Measurements from ENCODE around the gene URAD. TPM values are rescaled to one million over a fixed set of nuclear protein-coding genes. Genes with fewer than 3 reads are reported as not detected.

The URAD gene
- total RNA-seq, 4 donors from 2014 or later, result not detected

DNA sequence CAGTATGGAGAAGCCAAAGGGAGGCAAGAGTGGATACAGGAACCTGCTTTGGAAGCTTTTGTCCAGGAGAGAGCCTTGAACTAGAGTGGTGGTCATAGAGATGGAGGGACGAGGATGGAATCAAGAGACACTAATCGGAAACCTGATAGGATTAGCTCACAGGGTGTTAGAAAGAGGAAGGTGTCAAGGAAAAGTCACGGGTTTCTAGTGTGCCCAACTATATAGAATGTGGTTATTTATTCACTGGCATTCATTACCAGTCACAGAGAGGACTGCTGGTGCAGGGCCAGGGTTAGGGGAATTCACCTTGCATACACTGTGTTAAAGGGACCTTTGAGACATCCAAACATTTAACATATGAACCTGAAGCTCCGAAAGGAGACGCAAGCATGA, 43.4 kb upstream of the URAD start:
- 79% methylated on average over 5 of the region's 5 CpGs for WGBS
- Histone ChIP-seq H3K27ac (replicated peaks in 1 of 4) (no peak overlapping the region), H3K4me1 (no peaks in the 10 kb centered on the region), H3K9me3 (no peaks in the 10 kb centered on the region), H3K27me3 (peaks cover 0 to 4% (median 0%) of the 10 kb centered on the region in 4 donors), H3K36me3 (no peaks in the 10 kb centered on the region), H3K4me3 (no peak overlapping the region)
- TF ChIP-seq POLR2A (IDR thresholded peaks at IDR 0.05; ENCODE audit: low read depth), result no peak
- DNase-seq (ENCODE audit: extremely low spot score), result no peak
- intact Hi-C loops (cut with DNase I), result no loop called here

DNA sequence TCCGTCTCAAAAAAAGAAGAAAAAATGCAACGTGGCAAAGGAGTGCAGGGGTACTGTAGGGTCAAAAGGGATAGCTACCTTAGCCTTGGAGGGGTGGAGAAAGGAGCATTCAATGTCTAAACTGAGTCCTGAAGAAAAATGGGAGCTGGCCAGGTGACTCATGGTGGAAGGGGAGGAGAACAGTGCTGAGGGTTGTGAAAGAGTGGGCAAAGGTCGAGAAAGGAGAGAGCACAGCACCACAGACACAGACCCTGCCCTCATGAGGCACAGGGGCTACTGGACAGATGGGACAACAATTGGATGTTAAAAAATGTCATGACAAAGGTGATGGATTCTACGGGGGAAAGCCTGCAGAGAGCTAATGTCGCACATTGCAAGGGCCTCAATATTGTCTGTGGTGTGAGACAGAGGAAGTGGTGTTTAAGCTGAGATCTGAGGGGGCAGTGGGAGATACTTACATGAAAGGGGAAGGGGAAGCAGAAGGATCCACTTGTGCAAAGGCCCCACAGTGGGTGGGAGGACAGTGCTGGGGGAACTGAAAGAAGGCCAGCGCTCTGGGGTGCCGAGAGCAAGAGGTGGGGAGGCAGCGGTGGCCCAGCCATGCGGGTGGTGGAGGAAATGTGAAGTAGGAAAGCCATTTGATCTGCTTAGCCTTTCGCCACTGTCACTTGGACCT, 42.9 kb upstream of the URAD start:
- TF ChIP-seq POLR2AphosphoS5 (IDR thresholded peaks at IDR 0.05) (no peak), EP300 (IDR thresholded peaks at IDR 0.05) (no peak), POLR2A (IDR thresholded peaks at IDR 0.05; ENCODE audit: low read depth) (no peak)
- TF ChIP-seq, protein P1, sequence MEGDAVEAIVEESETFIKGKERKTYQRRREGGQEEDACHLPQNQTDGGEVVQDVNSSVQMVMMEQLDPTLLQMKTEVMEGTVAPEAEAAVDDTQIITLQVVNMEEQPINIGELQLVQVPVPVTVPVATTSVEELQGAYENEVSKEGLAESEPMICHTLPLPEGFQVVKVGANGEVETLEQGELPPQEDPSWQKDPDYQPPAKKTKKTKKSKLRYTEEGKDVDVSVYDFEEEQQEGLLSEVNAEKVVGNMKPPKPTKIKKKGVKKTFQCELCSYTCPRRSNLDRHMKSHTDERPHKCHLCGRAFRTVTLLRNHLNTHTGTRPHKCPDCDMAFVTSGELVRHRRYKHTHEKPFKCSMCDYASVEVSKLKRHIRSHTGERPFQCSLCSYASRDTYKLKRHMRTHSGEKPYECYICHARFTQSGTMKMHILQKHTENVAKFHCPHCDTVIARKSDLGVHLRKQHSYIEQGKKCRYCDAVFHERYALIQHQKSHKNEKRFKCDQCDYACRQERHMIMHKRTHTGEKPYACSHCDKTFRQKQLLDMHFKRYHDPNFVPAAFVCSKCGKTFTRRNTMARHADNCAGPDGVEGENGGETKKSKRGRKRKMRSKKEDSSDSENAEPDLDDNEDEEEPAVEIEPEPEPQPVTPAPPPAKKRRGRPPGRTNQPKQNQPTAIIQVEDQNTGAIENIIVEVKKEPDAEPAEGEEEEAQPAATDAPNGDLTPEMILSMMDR (IDR thresholded peaks at IDR 0.05), result no peak
- DNase-seq (ENCODE audit: extremely low spot score), result no peak

DNA sequence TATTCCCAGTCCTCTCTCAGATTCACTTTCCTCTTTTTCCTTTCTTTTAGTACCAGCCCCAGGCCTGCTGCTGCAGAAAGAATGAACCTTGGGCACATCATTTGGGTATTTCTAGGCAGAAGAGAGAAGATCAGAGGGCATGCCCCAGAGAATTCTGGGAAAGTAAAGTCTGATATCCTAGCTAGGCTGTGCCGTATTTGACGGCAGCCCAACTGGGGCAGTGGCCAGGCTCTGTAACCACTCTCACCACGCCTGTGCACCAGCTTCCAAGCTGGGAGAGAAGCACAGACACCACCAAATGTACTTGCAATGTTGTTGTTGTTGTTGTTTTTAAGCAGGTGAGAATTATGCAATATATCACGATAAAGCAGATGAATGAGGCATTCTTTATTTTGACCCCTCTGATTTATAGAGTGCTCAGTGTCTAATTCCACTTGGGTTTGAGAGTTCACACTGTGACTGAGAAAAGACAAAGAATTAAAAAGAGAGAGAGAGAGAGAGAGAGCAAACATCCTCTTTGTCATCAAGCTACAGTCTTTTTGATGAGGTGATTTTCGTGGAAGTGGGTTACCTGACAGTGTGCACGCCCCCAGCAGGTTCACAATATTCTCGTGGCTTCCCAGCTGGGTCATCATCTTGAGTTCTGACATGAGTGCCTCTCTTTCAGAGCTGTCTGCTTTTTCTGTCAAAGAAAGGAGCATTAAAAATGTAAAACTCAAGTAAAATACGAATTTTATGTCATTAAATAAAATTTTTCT, 39.3 kb upstream of the URAD start:
- intact Hi-C loops (cut with DNase I), result no loop called here
- TF ChIP-seq, protein P1 (IDR thresholded peaks at IDR 0.05), result no peak
- TF ChIP-seq POLR2A (IDR thresholded peaks at IDR 0.05; ENCODE audit: low read depth), result no peak
- TF ChIP-seq EP300 (IDR thresholded peaks at IDR 0.05), result no peak
- TF ChIP-seq POLR2AphosphoS5 (IDR thresholded peaks at IDR 0.05), result no peak
- Histone ChIP-seq H3K27me3 (peaks cover 0 to 8% (median 0%) of the 10 kb centered on the region in 4 donors), H3K36me3 (no peaks in the 10 kb centered on the region), H3K4me3 (no peak overlapping the region), H3K4me1 (no peaks in the 10 kb centered on the region), H3K27ac (replicated peaks in 1 of 4) (no peak overlapping the region), H3K9me3 (no peaks in the 10 kb centered on the region)
- no peak for DNase-seq (ENCODE audit: extremely low spot score)
- WGBS, result 75% methylated on average over 8 of the region's 8 CpGs

More for the DNA sequence above, 42.9 kb upstream of the URAD start:
- H3K4me1 ChIP-seq, result no peaks in the 10 kb centered on the region
- no peaks in the 10 kb centered on the region for H3K9me3 ChIP-seq
- no peak overlapping the region for H3K27ac ChIP-seq (replicated peaks in 1 of 4)
- H3K4me3 ChIP-seq, result no peak overlapping the region
- intact Hi-C loops (cut with DNase I), result no loop called here
- H3K36me3 ChIP-seq, result no peaks in the 10 kb centered on the region
- peaks cover 0 to 4% (median 0%) of the 10 kb centered on the region in 4 donors for H3K27me3 ChIP-seq
- WGBS, result 76% methylated on average over 10 of the region's 10 CpGs

DNA sequence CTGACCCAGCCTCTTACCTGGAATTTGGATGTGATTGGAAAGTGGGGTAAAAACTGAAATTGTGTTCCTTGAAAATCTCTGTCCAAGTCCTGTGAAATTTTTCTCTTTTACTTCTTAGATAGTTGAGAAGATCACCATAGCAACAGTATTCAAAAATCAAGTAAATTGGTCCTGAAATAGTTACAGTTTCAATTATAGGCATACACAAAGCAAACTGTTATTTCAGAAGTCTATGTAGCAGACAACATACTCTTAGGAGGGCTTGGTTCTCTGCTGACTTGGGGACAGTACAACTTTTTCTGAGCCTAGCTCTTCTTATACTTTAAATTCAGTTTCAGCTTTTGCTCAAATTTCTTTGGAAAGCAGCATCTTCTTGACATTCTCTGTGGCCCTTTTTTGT, 38.6 kb upstream of the URAD start:
- no peak overlapping the region for H3K4me3 ChIP-seq
- no peak for DNase-seq (ENCODE audit: extremely low spot score)
- intact Hi-C loops (cut with DNase I), result no loop called here
- TF ChIP-seq, protein P1 (IDR thresholded peaks at IDR 0.05), result no peak
- TF ChIP-seq POLR2A (IDR thresholded peaks at IDR 0.05; ENCODE audit: low read depth) (no peak), EP300 (IDR thresholded peaks at IDR 0.05) (no peak), POLR2AphosphoS5 (IDR thresholded peaks at IDR 0.05) (no peak)
- H3K27ac ChIP-seq (replicated peaks in 1 of 4), result no peak overlapping the region
- H3K36me3 ChIP-seq, result no peaks in the 10 kb centered on the region
- H3K9me3 ChIP-seq, result no peaks in the 10 kb centered on the region
- H3K27me3 ChIP-seq, result peaks cover 0 to 8% (median 0%) of the 10 kb centered on the region in 4 donors
- H3K4me1 ChIP-seq, result no peaks in the 10 kb centered on the region

DNA sequence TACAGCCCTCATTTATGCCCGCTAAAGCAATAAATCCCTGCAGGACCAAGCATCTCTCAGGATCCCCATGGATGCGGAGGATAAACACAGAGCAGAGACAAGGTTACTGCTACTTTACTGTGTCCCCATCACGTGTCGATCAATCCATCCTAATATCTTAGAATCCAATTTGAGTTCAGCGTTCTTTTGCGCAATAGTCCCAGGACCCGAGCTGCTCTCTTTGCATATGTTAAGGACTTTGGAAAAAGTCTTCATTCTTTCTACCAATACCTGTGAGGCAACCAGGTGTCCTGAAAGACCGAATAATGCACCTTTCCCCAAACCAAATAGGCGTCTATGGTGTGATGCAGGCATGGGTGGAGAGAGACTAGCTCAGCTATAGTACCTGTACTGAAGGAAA, 38.0 kb upstream of the URAD start:
- WGBS, result 91% methylated on average over 9 of the region's 9 CpGs
- DNase-seq (ENCODE audit: extremely low spot score), result no peak

More for the DNA sequence above, 38.0 kb upstream of the URAD start:
- Histone ChIP-seq H3K9me3 (no peaks in the 10 kb centered on the region), H3K36me3 (no peaks in the 10 kb centered on the region), H3K27me3 (peaks cover 0 to 5% (median 0%) of the 10 kb centered on the region in 4 donors), H3K4me1 (no peaks in the 10 kb centered on the region), H3K4me3 (no peak overlapping the region), H3K27ac (replicated peaks in 1 of 4) (no peak overlapping the region)
- TF ChIP-seq POLR2AphosphoS5 (IDR thresholded peaks at IDR 0.05) (no peak), EP300 (IDR thresholded peaks at IDR 0.05) (no peak)
- TF ChIP-seq, protein P1 (IDR thresholded peaks at IDR 0.05), result no peak
- intact Hi-C loops (cut with DNase I), result no loop called here
